GM12801 (cell line): ENCODE measurements around the gene ENHO.

Experiments used
- TF ChIP-seq, protein P1 (sequence below): IDR thresholded peaks from one replicate; pipeline ENCODE4 v1.5.1; 2011; ENCODE audit warnings: control low read depth; ENCODE audit not compliant: insufficient read length; ENCODE audit errors: extremely low read depth

ENHO gene

DNA sequence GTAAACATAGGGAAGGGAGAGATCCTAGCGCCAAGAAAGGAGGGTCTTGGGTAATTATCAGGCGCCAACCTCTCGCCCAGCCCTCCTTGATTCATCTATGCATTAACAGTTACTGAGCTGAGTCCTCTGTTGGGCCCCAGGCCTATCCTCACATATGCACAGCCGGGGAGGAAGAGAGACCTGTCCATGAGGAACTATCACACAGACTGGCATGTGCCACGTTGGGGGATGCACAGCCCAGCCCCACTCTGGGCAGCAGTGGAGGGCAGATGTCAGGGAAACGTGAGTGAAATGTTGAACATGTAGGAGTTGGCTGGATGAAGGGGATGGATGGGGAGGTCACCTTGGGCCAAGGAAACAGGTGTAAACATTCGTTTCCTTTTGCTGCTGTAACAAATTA lies 18.8 kb upstream of the ENHO start:
- TF ChIP-seq, protein P1, sequence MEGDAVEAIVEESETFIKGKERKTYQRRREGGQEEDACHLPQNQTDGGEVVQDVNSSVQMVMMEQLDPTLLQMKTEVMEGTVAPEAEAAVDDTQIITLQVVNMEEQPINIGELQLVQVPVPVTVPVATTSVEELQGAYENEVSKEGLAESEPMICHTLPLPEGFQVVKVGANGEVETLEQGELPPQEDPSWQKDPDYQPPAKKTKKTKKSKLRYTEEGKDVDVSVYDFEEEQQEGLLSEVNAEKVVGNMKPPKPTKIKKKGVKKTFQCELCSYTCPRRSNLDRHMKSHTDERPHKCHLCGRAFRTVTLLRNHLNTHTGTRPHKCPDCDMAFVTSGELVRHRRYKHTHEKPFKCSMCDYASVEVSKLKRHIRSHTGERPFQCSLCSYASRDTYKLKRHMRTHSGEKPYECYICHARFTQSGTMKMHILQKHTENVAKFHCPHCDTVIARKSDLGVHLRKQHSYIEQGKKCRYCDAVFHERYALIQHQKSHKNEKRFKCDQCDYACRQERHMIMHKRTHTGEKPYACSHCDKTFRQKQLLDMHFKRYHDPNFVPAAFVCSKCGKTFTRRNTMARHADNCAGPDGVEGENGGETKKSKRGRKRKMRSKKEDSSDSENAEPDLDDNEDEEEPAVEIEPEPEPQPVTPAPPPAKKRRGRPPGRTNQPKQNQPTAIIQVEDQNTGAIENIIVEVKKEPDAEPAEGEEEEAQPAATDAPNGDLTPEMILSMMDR = no peak

DNA sequence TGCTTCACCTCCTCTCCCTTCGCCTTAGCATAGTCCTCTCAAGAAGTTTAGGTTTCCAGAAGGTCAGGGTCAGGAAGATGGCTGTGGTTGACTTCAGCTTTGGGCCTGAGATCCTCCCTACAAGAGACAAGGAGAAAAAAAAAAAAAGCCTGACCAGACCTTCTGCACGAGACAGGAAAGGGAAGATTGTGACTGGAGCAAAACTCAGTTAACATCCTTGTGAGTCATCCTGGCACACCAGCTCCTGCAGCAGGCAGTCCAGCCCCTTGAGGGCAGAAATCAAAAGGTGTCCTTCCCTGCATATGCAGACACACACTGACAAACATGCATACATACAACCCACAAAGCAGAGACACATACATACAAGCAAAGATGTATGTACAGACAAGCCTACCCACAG lies 18.0 kb upstream of the ENHO start:
- TF ChIP-seq, protein P1 = no peak

DNA sequence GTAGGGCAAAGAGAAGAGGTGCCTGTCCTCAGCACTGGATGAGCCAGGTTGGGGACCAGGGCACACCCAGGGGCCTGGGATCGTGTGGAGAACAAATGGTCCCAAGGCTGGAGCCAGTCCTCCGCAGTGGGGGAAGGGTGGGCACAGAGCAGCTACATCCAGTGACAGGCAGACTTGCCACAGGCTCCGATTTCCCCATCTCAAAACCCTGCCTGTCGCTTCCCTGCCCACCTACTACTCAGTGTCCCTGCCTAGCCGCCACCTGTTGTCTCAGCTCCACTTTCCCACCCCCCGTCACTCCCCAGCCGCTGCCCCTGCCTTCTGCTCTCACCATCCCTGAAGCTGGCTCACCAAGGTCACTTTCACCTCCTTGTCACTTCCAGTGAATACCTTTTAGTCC lies 13.9 kb upstream of the ENHO start:
- TF ChIP-seq, protein P1 = no peak

DNA sequence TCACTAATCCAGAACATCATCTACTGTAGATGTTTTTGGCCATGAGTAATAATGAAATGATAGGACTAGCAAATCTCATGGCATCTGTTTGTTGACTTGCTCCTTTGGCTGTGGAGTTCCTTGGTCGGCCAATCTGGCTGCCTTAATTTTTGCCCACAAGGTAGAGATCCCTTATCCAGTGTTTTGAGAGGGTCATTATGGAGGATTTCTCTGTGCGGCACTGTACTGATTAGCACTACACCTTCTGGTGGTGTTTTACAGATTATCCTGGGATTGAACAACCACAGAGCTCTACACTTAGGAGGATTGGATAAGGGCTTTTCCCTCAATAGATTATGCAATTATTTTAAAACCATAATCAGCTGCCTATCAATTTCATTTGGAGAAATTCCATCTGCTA lies 3.2 kb upstream of the ENHO start:
- TF ChIP-seq, protein P1 = no peak

DNA sequence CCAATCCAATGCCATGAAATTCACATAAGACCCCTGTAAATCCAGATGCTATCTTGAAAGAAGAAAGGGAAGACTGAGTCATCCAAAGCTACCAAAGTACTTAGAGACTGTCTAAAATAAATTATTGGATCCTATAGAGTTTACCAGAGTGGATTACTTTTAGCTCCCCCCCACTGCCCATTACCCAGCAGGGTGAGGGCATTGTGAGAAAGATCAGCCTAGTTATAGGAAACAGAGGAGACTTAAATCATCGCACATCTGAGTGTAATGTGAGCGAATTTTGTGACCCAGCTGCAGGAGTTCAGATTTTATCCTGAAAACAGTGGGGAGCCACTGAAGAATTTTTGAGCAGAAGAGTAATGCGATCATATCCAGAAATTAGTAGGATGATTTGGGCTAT lies 1.6 kb upstream of the ENHO start:
- TF ChIP-seq, protein P1 = no peak

DNA sequence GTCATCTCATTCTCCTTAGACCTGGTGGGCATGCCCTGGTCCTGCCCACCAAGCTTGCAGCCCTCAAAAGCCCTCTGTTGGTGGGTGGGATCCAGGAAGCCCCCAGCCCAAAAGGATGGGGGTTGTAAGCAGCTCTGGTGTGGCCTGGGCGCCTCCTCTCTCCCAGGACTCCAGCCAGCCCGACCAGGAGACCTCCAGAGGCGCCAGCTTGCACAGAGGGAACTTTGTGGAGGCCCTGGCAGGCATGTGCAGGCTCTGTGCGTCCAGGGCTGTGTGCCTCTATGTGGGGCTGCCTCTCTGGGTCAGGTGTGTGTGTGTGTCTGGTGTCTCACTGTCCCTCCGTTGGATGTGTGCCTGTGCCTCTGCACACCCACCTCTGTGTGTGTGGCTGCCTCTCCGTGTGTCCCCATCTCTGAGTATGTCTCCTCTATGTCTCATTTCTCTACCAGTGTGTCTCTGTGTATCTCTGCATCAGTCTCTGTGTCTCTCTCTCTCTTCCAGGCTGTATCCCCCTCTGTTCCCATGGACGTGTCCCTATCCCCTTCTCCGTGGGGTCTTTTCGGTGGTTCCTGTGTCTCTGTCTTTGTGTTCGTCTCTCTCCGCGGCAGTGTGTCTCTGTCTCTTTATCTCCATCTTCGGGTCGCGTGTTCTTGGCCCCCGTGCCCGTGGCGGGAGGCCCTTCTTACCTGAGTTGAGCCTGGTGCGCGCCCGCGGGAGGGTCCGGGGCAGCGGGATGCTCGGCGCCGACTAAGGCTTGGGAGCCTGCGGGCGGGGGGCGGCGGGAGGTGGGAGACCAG lies 501 bp downstream of the ENHO start:
- TF ChIP-seq, protein P1 = no peak

DNA sequence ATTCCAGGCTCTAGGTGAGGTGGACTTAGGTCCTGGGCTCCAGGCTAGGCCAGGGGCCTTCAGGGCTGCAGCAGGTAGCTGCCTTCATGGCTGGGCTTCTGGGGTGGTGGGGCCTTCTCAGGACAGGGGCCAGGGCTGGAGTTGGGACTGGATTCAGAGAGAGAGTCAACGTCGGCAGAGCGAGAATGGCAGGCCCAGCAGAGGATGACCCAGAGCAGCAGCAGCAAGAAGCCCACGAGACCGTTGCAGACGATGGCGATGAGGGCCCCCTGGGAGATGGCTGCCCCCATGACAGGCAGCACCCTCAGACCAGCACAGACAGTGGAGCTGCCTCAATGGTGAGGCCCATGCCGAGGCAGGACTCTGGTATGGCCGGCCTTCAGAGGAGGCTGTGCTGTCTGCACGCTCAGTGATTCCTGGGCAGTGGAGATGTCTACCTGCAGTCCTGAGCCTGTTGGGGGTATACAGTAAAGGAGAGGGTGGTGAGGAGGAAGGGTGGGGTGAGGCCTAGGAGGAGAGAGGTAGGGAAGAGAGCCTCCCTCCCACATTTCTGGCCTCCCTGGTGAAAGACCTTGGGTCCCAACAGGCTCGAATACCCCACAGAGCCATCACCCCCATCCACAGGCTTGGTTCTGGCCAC lies 1.3 kb downstream of the ENHO start:
- TF ChIP-seq, protein P1 = no peak
